Smooth muscle cell of the pulmonary artery (primary cell): ENCODE measurements around the gene TKTL2. TPM values are rescaled to one million over a fixed set of nuclear protein-coding genes. Genes with fewer than 3 reads are reported as not detected.

Experiments used
- total RNA-seq: library from RNA; depleted of rRNA; stranded (reverse); fragments of >200 nt; gene quantifications from 2 replicates; pipeline ENCODE4 v1.2.3, GENCODE V29; 2014

The TKTL2 gene
- total RNA-seq, result not detected in 2 replicates

DNA sequence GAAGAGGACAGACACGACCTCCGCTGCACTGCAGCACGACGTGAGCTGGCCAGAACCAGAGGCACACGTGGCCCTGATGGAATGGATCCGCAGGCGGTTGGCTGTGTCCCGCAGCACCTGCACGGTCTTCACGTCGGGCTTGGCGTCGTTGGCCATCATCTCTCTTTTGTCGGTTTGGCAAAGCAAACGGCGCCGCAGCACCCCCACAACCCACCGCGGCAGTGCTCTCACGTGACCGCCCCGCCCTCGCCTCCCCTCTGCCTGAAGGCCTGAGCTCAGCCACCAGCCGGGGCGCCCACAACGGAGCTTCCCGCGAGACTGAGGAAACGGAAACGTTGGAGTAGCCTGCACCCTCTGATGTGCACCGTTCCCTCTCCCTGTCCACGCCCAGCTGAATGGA lies at the start of gene TKTL2:
Gene TKTL2 (minus strand): TSS at position 179 of the 400 bp plus-strand sequence. CDS start 20 bp downstream, at position 159.

DNA sequence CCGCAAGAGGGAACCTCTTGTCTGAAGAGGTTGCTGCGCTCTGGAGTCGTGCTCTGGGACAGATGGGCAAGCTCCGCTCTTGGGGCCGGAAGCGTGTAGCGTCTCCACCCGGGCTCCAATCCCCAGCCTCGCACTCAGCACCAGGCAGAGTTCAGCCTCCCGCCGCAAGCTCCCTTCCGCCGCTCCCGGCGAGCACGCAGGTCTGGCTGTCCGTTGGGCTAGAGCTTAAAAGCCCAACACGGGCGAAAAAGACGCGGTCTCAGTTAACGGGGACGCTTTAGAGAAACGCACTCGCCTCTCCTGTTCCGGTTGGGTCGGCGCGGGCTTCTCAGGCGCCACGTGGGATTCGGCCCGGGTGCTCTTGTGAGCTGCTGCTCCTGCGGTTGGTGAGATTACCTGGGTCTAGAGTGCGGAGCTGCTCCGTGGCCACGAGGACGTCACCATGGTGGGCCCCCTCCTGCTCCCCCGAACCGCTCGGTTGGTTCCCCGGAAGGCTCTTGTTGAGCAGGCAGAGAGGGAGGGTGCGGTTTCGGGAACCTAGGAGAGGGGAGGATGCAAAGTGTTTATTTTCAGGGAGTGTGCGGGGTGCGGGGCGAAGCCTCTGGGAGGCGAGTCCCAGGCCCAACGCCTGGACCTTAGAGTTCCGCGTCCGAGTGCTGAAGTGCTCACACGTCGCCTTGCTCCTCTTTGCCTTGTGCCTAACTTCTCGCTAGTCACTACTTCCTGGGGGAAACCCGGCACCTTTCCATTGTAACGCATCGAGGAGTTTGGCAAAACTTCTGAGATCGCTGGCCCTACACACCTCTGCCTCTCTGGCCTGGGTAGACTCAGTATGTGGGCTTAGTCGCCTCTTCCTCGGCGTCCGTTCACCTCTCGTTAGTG lies 21.0 kb upstream of the TKTL2 start, which contains the start of gene TMA16:
Gene TMA16 (plus strand): TSS at position 331 of the 882 bp plus-strand sequence. CDS start 112 bp downstream, at position 443.

Other genes with a start within 250 kb of the TKTL2 start
- 5.5 and 33.2 TPM in 2 replicates for gene NPY1R, start 141.2 kb downstream of the TKTL2 start, total RNA-seq
- 0.10 and 1.3 TPM in 2 replicates for gene NPY5R, start 129.9 kb downstream of the TKTL2 start, total RNA-seq
- gene TMA16, start 20.9 kb upstream of the TKTL2 start, total RNA-seq, result 17.3 and 19.4 TPM in 2 replicates